DND-41 (cell line): ENCODE results near the gene SMARCB1.

Experiments
- ATAC-seq: fragments of 200-7000 bp; cut with Tn5 transposase; 3 replicates; pipeline ENCODE4 v1.9.1; 2021; ENCODE audit warnings: low read depth; ENCODE audit not compliant: insufficient read depth
- DNase-seq: peaks from one replicate; pipeline ENCODE4 v3.0.0-alpha.2; 2020
- H2AFZ ChIP-seq: 2 replicates; pipeline ENCODE4 v1.6.0; 2012; ENCODE audit warnings: low read depth, low read length
- H3K27ac ChIP-seq: 2 replicates; pipeline ENCODE4 v1.5.1; 2012; ENCODE audit warnings: low read length, inconsistent platforms
- H3K27me3 ChIP-seq: fragments of 200-600 bp; sonication (generic); 2 replicates; pipeline ENCODE4 v1.6.0; 2012; ENCODE audit warnings: low read length, mild to moderate bottlenecking, inconsistent platforms; ENCODE audit not compliant: insufficient read depth, poor library complexity
- H3K36me3 ChIP-seq: 2 replicates; pipeline ENCODE4 v1.5.1; 2012; ENCODE audit warnings: low read length, inconsistent platforms; ENCODE audit not compliant: insufficient read depth
- H3K4me1 ChIP-seq: 2 replicates; pipeline ENCODE4 v1.5.1; 2012; ENCODE audit warnings: mild to moderate bottlenecking, low read length; ENCODE audit not compliant: insufficient read depth
- H3K4me2 ChIP-seq: 2 replicates; pipeline ENCODE4 v1.6.0; 2012; ENCODE audit warnings: mild to moderate bottlenecking, moderate library complexity, low read length, inconsistent platforms; ENCODE audit not compliant: insufficient read depth
- H3K4me3 ChIP-seq, 2 experiments: fragments of 200-600 bp in 1 of 2; shearing (Covaris generic) in 1 of 2; 2 replicates each; pipeline ENCODE4 v1.5.1; 2012 to 2016; ENCODE audit warnings: inconsistent platforms in 2 of 2, low read length in 2 of 2, mild to moderate bottlenecking in 2 of 2, low read depth in 1 of 2, moderate library complexity in 1 of 2
- H3K79me2 ChIP-seq: 2 replicates; pipeline ENCODE4 v1.6.0; 2012; ENCODE audit warnings: low read length, inconsistent platforms; ENCODE audit not compliant: insufficient read depth
- H3K9ac ChIP-seq: 2 replicates; pipeline ENCODE4 v1.6.0; 2012; ENCODE audit warnings: low read depth, mild to moderate bottlenecking, inconsistent platforms, low read length, moderate library complexity
- H3K9me3 ChIP-seq: 2 replicates; pipeline ENCODE4 v1.5.1; 2012; ENCODE audit warnings: low read length, moderate library complexity, mild to moderate bottlenecking, inconsistent platforms; ENCODE audit not compliant: insufficient read depth, severe bottlenecking
- H4K20me1 ChIP-seq: 2 replicates; pipeline ENCODE4 v1.6.0; 2012; ENCODE audit warnings: low read length; ENCODE audit not compliant: insufficient read depth
- EZH2 ChIP-seq: IDR thresholded peaks from 3 replicates; pipeline ENCODE4 v1.6.1; 2012; ENCODE audit warnings: borderline replicate concordance, low read depth, mild to moderate bottlenecking, moderate library complexity, low read length, inconsistent platforms; ENCODE audit not compliant: severe bottlenecking
- TF ChIP-seq, protein P1 (sequence below): IDR thresholded peaks from 2 replicates; pipeline ENCODE4 v1.5.1; 2012; ENCODE audit warnings: borderline replicate concordance, low read length, moderate library complexity, mild to moderate bottlenecking; ENCODE audit not compliant: poor library complexity, severe bottlenecking; ENCODE audit errors: extremely low read depth

SMARCB1 gene

DNA sequence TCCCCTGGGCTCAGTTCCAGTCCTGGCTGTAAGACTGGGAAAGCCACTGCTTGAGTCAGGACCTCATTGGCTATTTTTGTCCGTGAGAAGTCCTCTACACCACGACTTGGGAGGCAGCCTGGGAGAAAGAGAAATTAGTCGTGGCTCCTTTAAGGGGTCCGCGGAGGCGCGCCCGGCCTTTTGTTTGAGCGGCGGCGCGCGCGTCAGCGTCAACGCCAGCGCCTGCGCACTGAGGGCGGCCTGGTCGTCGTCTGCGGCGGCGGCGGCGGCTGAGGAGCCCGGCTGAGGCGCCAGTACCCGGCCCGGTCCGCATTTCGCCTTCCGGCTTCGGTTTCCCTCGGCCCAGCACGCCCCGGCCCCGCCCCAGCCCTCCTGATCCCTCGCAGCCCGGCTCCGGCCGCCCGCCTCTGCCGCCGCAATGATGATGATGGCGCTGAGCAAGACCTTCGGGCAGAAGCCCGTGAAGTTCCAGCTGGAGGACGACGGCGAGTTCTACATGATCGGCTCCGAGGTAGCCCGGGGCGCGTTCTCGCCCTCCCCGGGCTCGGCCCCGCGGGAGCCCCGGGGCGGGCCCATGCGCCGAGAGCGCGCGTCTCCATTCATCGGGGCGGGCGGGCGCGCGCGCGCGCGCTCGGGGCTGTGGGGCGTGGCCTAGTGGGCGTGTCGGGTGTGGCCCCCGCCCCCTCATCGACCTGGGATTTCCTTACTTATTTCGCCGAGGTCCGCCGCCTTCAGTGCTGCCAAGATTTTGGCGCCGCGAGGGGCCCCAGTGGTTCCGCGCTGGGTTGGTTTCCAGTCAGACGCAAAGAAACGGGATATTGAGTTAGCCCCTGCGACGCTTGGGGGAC lies at the start of gene SMARCB1:
TSS of gene SMARCB1 (plus strand) at position 215 of the 848 bp plus-strand sequence. CDS start at position 419, 204 bp downstream.
- ATAC-seq, result peak; percentile 64
- peaks cover 31% of the 10 kb centered on the region for H3K36me3 ChIP-seq
- peak; percentile 88 for DNase-seq
- H4K20me1 ChIP-seq, result peaks cover 42% of the 10 kb centered on the region
- no peaks in the 10 kb centered on the region for H3K9me3 ChIP-seq
- H3K9ac ChIP-seq, result peak within 1 kb of the TSS; percentile 99
- TF ChIP-seq, protein P1, sequence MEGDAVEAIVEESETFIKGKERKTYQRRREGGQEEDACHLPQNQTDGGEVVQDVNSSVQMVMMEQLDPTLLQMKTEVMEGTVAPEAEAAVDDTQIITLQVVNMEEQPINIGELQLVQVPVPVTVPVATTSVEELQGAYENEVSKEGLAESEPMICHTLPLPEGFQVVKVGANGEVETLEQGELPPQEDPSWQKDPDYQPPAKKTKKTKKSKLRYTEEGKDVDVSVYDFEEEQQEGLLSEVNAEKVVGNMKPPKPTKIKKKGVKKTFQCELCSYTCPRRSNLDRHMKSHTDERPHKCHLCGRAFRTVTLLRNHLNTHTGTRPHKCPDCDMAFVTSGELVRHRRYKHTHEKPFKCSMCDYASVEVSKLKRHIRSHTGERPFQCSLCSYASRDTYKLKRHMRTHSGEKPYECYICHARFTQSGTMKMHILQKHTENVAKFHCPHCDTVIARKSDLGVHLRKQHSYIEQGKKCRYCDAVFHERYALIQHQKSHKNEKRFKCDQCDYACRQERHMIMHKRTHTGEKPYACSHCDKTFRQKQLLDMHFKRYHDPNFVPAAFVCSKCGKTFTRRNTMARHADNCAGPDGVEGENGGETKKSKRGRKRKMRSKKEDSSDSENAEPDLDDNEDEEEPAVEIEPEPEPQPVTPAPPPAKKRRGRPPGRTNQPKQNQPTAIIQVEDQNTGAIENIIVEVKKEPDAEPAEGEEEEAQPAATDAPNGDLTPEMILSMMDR, result no peak
- TF ChIP-seq EZH2, result no peak
- H3K4me1 ChIP-seq, result peaks cover 42% of the 10 kb centered on the region
- peak within 1 kb of the TSS; percentile 44 to 85; a peak in 3 of 4 replicates for H3K4me3 ChIP-seq
- H3K79me2 ChIP-seq, result peaks cover 50% of the 10 kb centered on the region
- H3K27me3 ChIP-seq, result no peaks in the 10 kb centered on the region
- peak within 1 kb of the TSS; percentile 76 for H3K4me2 ChIP-seq
- H3K27ac ChIP-seq, result peak within 1 kb of the TSS; percentile 95
- peak within 1 kb of the TSS; percentile 93 for H2AFZ ChIP-seq

GRCh38 chr22:23737696-23738095 lies 49.1 kb upstream of the SMARCB1 start:
- peaks cover 3% of the 10 kb centered on the region; the same call in 1 of the 2 replicates for H4K20me1 ChIP-seq
- TF ChIP-seq EZH2, result no peak
- TF ChIP-seq, protein P1, result no peak
- no peaks in the 10 kb centered on the region for H3K79me2 ChIP-seq
- no peaks in the 10 kb centered on the region for H3K27me3 ChIP-seq
- ATAC-seq (no peak), DNase-seq (no peak)
- H3K4me1 ChIP-seq, result no peaks in the 10 kb centered on the region
- H3K36me3 ChIP-seq, result peaks cover 9% of the 10 kb centered on the region
- H3K27ac ChIP-seq, result no peak overlapping the region
- no peak overlapping the region for H3K4me3 ChIP-seq
- H2AFZ ChIP-seq, result no peak overlapping the region
- no peak overlapping the region for H3K4me2 ChIP-seq
- no peaks in the 10 kb centered on the region for H3K9me3 ChIP-seq
- no peak overlapping the region for H3K9ac ChIP-seq

DNA sequence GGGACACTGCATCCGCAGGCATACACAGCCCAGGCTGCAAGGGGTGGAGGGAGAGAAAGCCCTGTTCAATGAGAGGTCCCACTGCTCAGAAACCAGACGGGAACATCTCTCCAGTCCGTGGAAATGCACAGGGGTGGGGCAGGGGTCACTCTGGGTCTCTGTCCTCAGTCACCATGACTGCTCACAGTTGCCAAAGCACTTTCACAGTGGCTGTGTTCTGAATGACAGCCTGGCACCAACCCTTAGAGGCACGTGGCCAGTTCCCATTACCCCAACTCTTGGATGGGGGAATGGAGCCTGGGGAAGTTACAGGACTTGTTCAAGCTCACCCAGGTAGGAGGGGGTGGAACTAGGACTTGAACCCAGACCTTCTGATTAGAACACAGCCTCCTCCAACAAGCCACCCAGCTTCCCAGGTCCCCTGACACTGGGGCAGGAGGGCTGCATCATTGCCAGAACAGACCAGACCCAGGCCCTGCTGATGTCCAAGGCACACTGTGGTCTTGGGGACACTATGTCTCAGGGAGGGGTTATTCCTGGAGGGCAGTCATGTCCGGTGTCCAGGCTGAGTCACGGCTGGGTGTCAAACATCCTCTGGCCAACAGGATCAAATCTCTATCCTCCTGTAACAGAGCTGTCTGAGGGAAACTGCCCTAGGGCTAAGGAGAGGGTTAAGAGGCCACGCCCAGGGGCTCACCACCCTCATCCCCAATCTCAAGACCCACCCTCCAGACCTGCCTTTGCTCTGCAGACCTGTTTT lies 44.1 kb upstream of the SMARCB1 start:
- Histone ChIP-seq H3K27me3 (no peaks in the 10 kb centered on the region), H3K36me3 (peaks cover 35% of the 10 kb centered on the region), H3K9me3 (no peaks in the 10 kb centered on the region), H3K79me2 (peaks cover 4% of the 10 kb centered on the region), H3K27ac (no peak overlapping the region), H2AFZ (no peak overlapping the region), H4K20me1 (peaks cover 3% of the 10 kb centered on the region; the same call in 1 of the 2 replicates), H3K4me2 (no peak overlapping the region), H3K4me1 (no peaks in the 10 kb centered on the region), H3K9ac (no peak overlapping the region), H3K4me3 (no peak overlapping the region)
- TF ChIP-seq, protein P1, result no peak
- no peak for TF ChIP-seq EZH2
- ATAC-seq (no peak), DNase-seq (no peak)
